Fibroblast of the aortic adventitia (primary cell): Measurements from ENCODE around the gene ATOH8. TPM values are rescaled to one million over a fixed set of nuclear protein-coding genes. Genes with fewer than 3 reads are reported as not detected.
A peak's percentile ranks its signal among the peaks of the same experiment; 100 is the strongest.
"Not testable (repeated sequence)": the region's sequence is repeated elsewhere in the genome, so short reads cannot be mapped to it uniquely, and the experiment has no call there.

Experiments
- DNase-seq: peaks from one replicate; pipeline ENCODE4 v3.0.0-alpha.2; 2010; ENCODE audit warnings: low read depth
- H3K4me3 ChIP-seq: 2 replicates; pipeline ENCODE4 v1.5.1; 2011; ENCODE audit warnings: low read depth, mild to moderate bottlenecking, control low read depth, low read length, moderate library complexity
- total RNA-seq: library from RNA; depleted of rRNA; stranded (reverse); fragments of >200 nt; gene quantifications from 2 replicates; pipeline ENCODE4 v1.2.3, GENCODE V29; 2012; ENCODE audit warnings: low replicate concordance
- TF ChIP-seq, protein P1 (sequence below): IDR thresholded peaks from 2 replicates; pipeline ENCODE4 v1.5.1; 2011; ENCODE audit warnings: mild to moderate bottlenecking, low read length, control low read depth, inconsistent platforms; ENCODE audit not compliant: insufficient read depth

ATOH8 gene
- total RNA-seq, 1 donor, result 17.0 TPM

DNA sequence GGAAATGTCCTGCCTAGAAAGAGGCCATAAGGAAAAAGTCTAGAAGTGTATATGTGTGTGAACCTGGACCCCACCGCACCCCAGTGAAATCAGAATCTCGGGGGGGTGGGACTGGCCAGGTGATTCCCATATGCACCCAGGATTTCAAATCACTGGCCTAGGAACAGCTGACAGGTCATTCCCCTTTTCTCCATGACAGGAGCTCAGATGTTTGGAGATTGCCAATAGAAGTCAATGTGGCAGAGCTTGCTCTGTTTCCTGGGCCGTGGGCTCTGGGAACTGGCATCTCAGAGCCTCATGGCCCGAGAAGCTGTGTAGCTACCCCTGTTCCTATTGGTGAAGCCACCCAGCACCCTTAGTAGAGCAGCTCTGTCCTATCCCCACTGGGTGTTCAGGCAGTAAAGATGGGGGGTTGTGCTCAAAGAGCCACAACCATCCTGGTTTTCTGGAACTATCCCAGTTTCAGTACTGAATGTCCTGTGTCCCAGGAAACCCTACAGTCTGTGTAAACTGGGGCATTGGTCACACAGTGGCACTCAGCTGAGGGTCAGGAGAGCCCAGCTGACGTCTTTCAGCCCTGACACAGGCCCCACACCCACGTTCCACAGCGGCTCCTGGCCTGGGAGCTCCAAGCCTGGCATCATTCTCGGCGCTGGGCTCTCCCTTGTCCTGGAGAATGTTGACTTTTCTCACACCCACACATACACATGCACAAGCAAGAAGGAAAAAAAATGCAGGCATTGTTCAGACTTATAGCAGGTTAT is 40.8 kb upstream of the ATOH8 start:
- no peak overlapping the region for H3K4me3 ChIP-seq
- TF ChIP-seq, protein P1, sequence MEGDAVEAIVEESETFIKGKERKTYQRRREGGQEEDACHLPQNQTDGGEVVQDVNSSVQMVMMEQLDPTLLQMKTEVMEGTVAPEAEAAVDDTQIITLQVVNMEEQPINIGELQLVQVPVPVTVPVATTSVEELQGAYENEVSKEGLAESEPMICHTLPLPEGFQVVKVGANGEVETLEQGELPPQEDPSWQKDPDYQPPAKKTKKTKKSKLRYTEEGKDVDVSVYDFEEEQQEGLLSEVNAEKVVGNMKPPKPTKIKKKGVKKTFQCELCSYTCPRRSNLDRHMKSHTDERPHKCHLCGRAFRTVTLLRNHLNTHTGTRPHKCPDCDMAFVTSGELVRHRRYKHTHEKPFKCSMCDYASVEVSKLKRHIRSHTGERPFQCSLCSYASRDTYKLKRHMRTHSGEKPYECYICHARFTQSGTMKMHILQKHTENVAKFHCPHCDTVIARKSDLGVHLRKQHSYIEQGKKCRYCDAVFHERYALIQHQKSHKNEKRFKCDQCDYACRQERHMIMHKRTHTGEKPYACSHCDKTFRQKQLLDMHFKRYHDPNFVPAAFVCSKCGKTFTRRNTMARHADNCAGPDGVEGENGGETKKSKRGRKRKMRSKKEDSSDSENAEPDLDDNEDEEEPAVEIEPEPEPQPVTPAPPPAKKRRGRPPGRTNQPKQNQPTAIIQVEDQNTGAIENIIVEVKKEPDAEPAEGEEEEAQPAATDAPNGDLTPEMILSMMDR, result no peak

DNA sequence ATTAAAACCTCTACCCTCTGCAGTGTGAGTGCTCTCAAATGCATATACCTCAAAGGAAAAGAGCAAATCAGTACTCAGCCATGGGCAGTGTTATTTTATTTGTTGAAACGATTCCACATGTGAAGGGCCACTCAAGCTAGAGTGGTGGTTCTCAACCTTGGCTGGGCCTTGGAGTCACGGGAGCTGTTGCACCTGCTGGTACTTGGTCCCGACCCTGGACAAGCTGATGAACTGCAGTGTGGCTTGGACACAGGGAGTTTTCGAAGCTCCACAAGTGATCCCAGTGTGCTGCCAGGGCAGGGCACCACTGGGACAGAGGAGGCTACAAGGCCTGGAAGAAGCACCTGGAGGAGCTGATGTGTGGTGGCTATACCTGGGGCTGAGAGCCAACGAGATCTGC is 40.0 kb upstream of the ATOH8 start:
- TF ChIP-seq, protein P1, result no peak
- no peak for DNase-seq
- no peak overlapping the region for H3K4me3 ChIP-seq

More for the DNA sequence above, 40.8 kb upstream of the ATOH8 start:
- peak; percentile 64 for DNase-seq

DNA sequence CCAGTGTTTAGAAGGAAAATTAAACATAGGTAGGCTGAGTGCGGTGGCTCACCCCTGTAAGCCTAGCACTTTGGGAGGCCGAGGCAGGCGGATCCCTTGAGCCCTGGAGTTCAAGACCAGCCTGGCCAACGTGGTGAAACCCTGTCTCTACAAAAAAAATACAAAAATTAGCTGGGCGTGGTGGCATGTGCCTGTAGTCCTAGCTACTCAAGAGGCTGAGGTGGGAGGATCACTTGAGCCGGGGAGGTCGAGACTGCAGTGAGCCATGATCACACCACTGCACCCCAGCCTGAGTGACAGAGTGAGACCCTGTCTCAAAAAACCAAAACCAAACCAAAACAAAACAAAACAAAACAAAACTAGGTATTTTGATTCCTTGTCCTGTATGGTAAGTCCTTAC is 39.4 kb upstream of the ATOH8 start:
- not testable (repeated sequence) for H3K4me3 ChIP-seq, DNase-seq

DNA sequence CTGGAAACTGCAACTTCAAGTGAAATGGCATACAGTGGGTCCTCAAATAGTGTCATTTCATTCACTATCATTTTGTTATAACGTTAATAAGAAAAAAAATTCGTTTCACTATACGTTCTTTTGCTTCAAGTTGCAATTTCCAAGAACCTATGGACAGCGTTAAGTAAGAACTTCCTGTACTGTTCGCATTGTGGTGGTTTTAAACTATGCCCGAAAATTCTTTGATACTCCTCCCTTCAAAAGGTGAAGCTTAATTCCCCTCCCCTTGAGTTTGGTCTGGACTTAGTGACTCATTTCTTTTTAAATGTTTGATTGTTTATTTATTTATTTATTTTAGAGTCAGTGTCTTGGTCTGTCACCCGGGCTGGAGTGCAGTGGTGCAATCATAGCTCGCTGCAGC is 39.0 kb upstream of the ATOH8 start:
- H3K4me3 ChIP-seq, result no peak overlapping the region
- DNase-seq, result no peak
- TF ChIP-seq, protein P1, result no peak

DNA sequence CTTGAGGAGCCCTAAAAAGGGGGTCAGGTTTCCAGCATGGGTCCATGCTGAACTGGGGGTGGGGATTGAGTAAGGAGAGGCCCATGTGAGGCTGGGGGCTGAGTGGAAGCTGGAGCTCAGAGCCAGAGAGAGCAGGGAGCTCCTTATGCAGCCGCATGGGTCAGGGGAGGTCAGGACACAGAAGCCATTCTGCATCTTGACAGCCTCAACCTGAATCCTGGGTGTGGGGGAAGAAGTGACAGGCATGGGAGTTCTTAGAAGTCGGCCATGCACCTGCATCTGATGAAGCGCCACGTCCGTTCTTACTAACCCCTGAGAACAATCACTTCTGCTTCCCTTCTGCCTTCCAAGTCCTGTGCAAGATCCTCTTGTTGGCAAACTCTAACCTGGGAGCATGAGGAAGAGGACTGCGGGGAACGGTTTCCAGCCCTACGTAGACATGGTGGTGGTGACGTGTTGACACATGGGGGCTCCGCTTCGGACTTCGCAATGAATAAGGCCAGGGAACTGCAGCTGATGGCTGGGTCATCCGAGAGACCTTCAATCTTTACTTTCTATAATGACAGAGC is 37.4 kb upstream of the ATOH8 start:
- TF ChIP-seq, protein P1, result no peak
- no peak for DNase-seq
- H3K4me3 ChIP-seq, result no peak overlapping the region

DNA sequence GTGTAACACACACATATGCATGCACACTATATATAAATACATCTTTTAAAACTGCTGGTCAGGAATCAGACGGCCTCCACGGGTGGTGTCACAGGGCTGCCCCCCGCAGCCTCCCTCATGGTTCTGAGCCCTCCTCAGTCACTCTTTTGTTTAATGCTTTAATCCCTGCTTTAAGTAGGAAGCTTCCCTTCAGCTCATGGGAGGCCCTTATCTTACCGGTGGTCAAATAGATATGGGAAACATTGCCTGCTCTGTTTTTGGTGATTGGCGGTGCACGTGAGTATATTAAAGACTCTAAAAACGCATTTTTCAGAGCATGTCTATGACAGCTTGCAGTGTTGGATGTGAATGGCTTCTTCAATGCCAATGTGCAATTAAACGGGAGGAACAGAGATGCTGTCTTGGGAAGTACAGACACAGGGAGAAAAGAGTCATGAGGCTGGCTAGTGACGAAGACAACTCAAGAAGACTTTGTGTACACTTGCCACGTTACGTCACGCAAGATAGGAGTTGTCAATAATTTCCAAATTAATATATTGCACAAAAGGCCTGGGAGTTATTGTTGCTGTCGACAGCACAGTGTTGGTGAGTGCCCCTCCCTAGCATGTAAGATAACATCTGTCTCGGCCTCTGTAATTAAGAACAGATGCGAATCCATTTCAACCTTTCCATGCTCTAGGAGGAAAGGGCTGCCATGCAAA is 36.3 kb upstream of the ATOH8 start:
- DNase-seq, result peak; percentile 91
- TF ChIP-seq, protein P1, result no peak
- no peak overlapping the region for H3K4me3 ChIP-seq

DNA sequence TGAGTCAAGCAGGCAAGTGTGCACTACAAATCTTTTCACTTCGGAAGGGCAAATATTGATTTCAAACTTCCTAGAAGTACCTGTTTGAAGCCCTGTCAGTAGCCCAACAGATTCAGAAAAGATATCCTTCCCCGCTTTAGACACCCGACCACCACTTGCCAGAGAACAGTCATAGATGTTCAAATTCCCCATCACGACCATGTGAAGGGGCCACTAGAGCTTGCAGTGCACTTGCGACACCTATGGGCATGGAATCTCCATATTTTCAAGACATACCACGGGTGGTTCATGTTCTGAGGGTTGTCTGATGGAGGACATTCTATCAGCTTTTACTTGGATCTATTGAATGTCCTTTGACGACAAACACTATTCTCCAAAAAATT is 35.8 kb upstream of the ATOH8 start:
- no peak for DNase-seq
- TF ChIP-seq, protein P1, result no peak
- H3K4me3 ChIP-seq, result no peak overlapping the region
